H9 (cell line): ENCODE measurements around the gene DUS1L. TPM values are rescaled to one million over a fixed set of nuclear protein-coding genes. Genes with fewer than 3 reads are reported as not detected.

ENCODE experiments used
- DNase-seq: peaks from one replicate; pipeline ENCODE4 v3.0.0-alpha.2; 2017
- H2AFZ ChIP-seq: one replicate; pipeline ENCODE4 v1.6.1; 2013; ENCODE audit warnings: mild to moderate bottlenecking, low read length, control low read depth, moderate library complexity
- H2AK5ac ChIP-seq: 2 replicates; pipeline ENCODE4 v1.6.1; 2013; ENCODE audit warnings: low read length, control low read depth, mixed read lengths; ENCODE audit not compliant: insufficient read length
- H2BK120ac ChIP-seq: one replicate; pipeline ENCODE4 v1.6.1; 2013; ENCODE audit warnings: low read depth, mild to moderate bottlenecking, low read length, control low read depth, inconsistent platforms; ENCODE audit not compliant: poor library complexity, severe bottlenecking
- H2BK12ac ChIP-seq: 2 replicates; pipeline ENCODE4 v1.6.1; 2013; ENCODE audit warnings: low read length, control low read depth, mixed read lengths, low read depth; ENCODE audit not compliant: insufficient read length
- H2BK15ac ChIP-seq: 2 replicates; pipeline ENCODE4 v1.6.1; 2013; ENCODE audit warnings: low read depth, low read length, control low read depth
- H2BK20ac ChIP-seq: one replicate; pipeline ENCODE4 v1.6.1; 2013; ENCODE audit warnings: low read depth, mild to moderate bottlenecking, low read length, control low read depth, inconsistent platforms; ENCODE audit not compliant: poor library complexity, severe bottlenecking
- H2BK5ac ChIP-seq: 2 replicates; pipeline ENCODE4 v1.6.1; 2013; ENCODE audit warnings: low read length, control low read depth, mixed read lengths; ENCODE audit not compliant: insufficient read length
- H3K14ac ChIP-seq: 2 replicates; pipeline ENCODE4 v1.6.1; 2013; ENCODE audit warnings: low read length, control low read depth; ENCODE audit not compliant: insufficient read depth
- H3K18ac ChIP-seq: 2 replicates; pipeline ENCODE4 v1.6.1; 2013; ENCODE audit warnings: low read depth, mild to moderate bottlenecking, mixed read lengths, low read length, control low read depth; ENCODE audit not compliant: insufficient read length
- H3K23ac ChIP-seq: 2 replicates; pipeline ENCODE4 v1.6.1; 2013; ENCODE audit warnings: low read length, control low read depth, mixed read lengths, low read depth; ENCODE audit not compliant: insufficient read length
- H3K23me2 ChIP-seq: 2 replicates; pipeline ENCODE4 v1.6.1; 2013; ENCODE audit warnings: low read depth, mild to moderate bottlenecking, mixed read lengths, low read length, control low read depth; ENCODE audit not compliant: insufficient read length, poor library complexity, severe bottlenecking
- H3K27ac ChIP-seq: 2 replicates; pipeline ENCODE4 v1.5.1; 2013; ENCODE audit warnings: low read length, control low read depth, mixed read lengths, low read depth; ENCODE audit not compliant: insufficient read length
- H3K27me3 ChIP-seq: 2 replicates; pipeline ENCODE4 v1.6.1; 2013; ENCODE audit warnings: low read length, control low read depth, inconsistent platforms; ENCODE audit not compliant: insufficient read depth
- H3K4ac ChIP-seq: 2 replicates; pipeline ENCODE4 v1.6.1; 2013; ENCODE audit warnings: low read depth, mild to moderate bottlenecking, control low read depth, inconsistent platforms, low read length, moderate library complexity
- H3K4me1 ChIP-seq: 2 replicates; pipeline ENCODE4 v1.6.1; 2013; ENCODE audit warnings: low read length, control low read depth, inconsistent platforms; ENCODE audit not compliant: insufficient read depth
- H3K4me2 ChIP-seq: 2 replicates; pipeline ENCODE4 v1.6.1; 2013; ENCODE audit warnings: low read length, control low read depth, mixed read lengths; ENCODE audit not compliant: insufficient read length, insufficient read depth
- H3K56ac ChIP-seq: 2 replicates; pipeline ENCODE4 v1.6.1; 2013; ENCODE audit warnings: low read depth, mild to moderate bottlenecking, mixed read lengths, low read length, control low read depth; ENCODE audit not compliant: insufficient read length
- H3K79me1 ChIP-seq: 2 replicates; pipeline ENCODE4 v1.6.1; 2013; ENCODE audit warnings: low read depth, mild to moderate bottlenecking, moderate library complexity, low read length, control low read depth, inconsistent platforms; ENCODE audit not compliant: insufficient read depth, poor library complexity, severe bottlenecking
- H3K79me2 ChIP-seq: 2 replicates; pipeline ENCODE4 v1.6.1; 2013; ENCODE audit warnings: low read length, control low read depth, inconsistent platforms; ENCODE audit not compliant: insufficient read depth
- H3K9ac ChIP-seq: 2 replicates; pipeline ENCODE4 v1.6.1; 2013; ENCODE audit warnings: low read length, control low read depth, mixed read lengths; ENCODE audit not compliant: insufficient read length; ENCODE audit errors: extremely low read depth
- H3K9me3 ChIP-seq: one replicate; pipeline ENCODE4 v1.6.1; 2013; ENCODE audit warnings: low read depth, low read length, inconsistent platforms; ENCODE audit not compliant: control insufficient read depth
- H3T11ph ChIP-seq: one replicate; pipeline ENCODE4 v1.6.1; 2013; ENCODE audit warnings: mild to moderate bottlenecking, low read length, control low read depth, inconsistent platforms
- H4K20me1 ChIP-seq: one replicate; pipeline ENCODE4 v1.6.1; 2013; ENCODE audit not compliant: control insufficient read depth, insufficient read length, insufficient read depth
- H4K5ac ChIP-seq: 2 replicates; pipeline ENCODE4 v1.6.1; 2013; ENCODE audit warnings: low read depth, mild to moderate bottlenecking, mixed read lengths, low read length, control low read depth; ENCODE audit not compliant: insufficient read length
- H4K8ac ChIP-seq: replicated peaks from 2 replicates; pipeline ENCODE4 v1.6.1; 2013; ENCODE audit warnings: low read length, control low read depth, mixed read lengths, low read depth; ENCODE audit not compliant: insufficient read length
- H4K91ac ChIP-seq: 2 replicates; pipeline ENCODE4 v1.6.1; 2013; ENCODE audit warnings: low read depth, mild to moderate bottlenecking, moderate library complexity, mixed read lengths, low read length, control low read depth; ENCODE audit not compliant: insufficient read length
- H3K27ac Mint-ChIP-seq, 3 experiments: 2 replicates in 2 of 3; 3 replicates in 1 of 3; pipeline ENCODE4 v1.8.0; 2020 to 2021; ENCODE audit warnings: mixed read lengths in 3 of 3, mild to moderate bottlenecking in 1 of 3, moderate library complexity in 1 of 3
- H3K27me3 Mint-ChIP-seq: 2 replicates; pipeline ENCODE4 v1.8.0; 2021; ENCODE audit warnings: low read depth, mild to moderate bottlenecking, moderate library complexity, mixed read lengths
- H3K36me3 Mint-ChIP-seq, 3 experiments: 2 replicates in 2 of 3; 3 replicates in 1 of 3; pipeline ENCODE4 v1.8.0; 2020 to 2021; ENCODE audit warnings: low read depth in 3 of 3, mixed read lengths in 3 of 3; ENCODE audit not compliant: insufficient read depth in 1 of 3
- H3K4me1 Mint-ChIP-seq, 2 experiments: 2 replicates each; pipeline ENCODE4 v1.8.0; 2020; ENCODE audit warnings: mixed read lengths in 2 of 2
- H3K4me3 Mint-ChIP-seq, 2 experiments: 2 replicates in 1 of 2; 3 replicates in 1 of 2; pipeline ENCODE4 v1.8.0; 2020 to 2021; ENCODE audit warnings: mild to moderate bottlenecking in 2 of 2, mixed read lengths in 2 of 2, moderate library complexity in 1 of 2
- H3K9me3 Mint-ChIP-seq, 2 experiments: 2 replicates in 1 of 2; 3 replicates in 1 of 2; pipeline ENCODE4 v1.8.0; 2020; ENCODE audit warnings: mild to moderate bottlenecking in 2 of 2, mixed read lengths in 2 of 2, moderate library complexity in 1 of 2
- CTCF ChIP-seq: fragments of 200-600 bp; sonication (generic); conservative IDR thresholded peaks from 3 replicates; pipeline ENCODE4 v1.8.0; 2021; ENCODE audit warnings: antibody characterized with exemption, mild to moderate bottlenecking
- WGBS: extraction: QIAGEN DNeasy Blood & Tissue Kit; methylation state at CpG from one replicate; pipeline ENCODE4 v1.1.7; 2013; ENCODE audit warnings: missing lambda C conversion rate, low lambda C conversion rate, mixed read lengths; ENCODE audit not compliant: insufficient read length; ENCODE audit errors: extremely low coverage; 5-methylcytosine and 5-hydroxymethylcytosine counted together
- total RNA-seq: library from RNA; stranded (reverse); gene quantifications from 2 replicates; pipeline ENCODE4 v1.2.1, GENCODE V29; 2021

DUS1L gene
- total RNA-seq, 1 experiment from 2014 or later = 103 TPM

- H2BK15ac ChIP-seq = no peak within 1 kb of the TSS
- Mint-ChIP-seq H3K27ac (peak within 1 kb of the TSS in 2 of 3 experiments; percentile 86 to 91; a peak in 3 of 7 replicates), H3K4me3 (peak within 1 kb of the TSS; percentile 74 to 83), H3K36me3 (peaks cover 8 to 16% (median 12%) of the 10 kb centered on the region in 3 experiments; a peak in 6 of 7 replicates), H3K9me3 (no peaks in the 10 kb centered on the region; a peak in 2 of 5 replicates), H3K27me3 (peaks cover 14% of the 10 kb centered on the region), H3K4me1 (peaks cover 17 to 33% of the 10 kb centered on the region in 2 experiments)
- no peak within 1 kb of the TSS for H3T11ph ChIP-seq
- no peak within 1 kb of the TSS for H3K4ac ChIP-seq
- no peaks in the 10 kb centered on the region; the same call in 1 of the 2 replicates for H3K27me3 ChIP-seq
- no peaks in the 10 kb centered on the region for H3K79me2 ChIP-seq
- H3K56ac ChIP-seq = no peak within 1 kb of the TSS
- peaks cover 4% of the 10 kb centered on the region for H3K23me2 ChIP-seq
- peak within 1 kb of the TSS; percentile 48 for H3K18ac ChIP-seq
- H3K4me2 ChIP-seq = peak within 1 kb of the TSS; percentile 37
- H3K9ac ChIP-seq = no peak within 1 kb of the TSS
- H3K4me1 ChIP-seq = no peaks in the 10 kb centered on the region
- no peak within 1 kb of the TSS for H2BK120ac ChIP-seq
- no peak within 1 kb of the TSS for H2AK5ac ChIP-seq
- H3K9me3 ChIP-seq = no peaks in the 10 kb centered on the region
- peak; percentile 100 for DNase-seq
- H3K27ac ChIP-seq = no peak within 1 kb of the TSS
- no peak within 1 kb of the TSS for H3K23ac ChIP-seq
- WGBS = no CpG with 5 or more reads among the region's 92 CpGs
- H4K91ac ChIP-seq = no peak within 1 kb of the TSS
- no peak within 1 kb of the TSS for H2AFZ ChIP-seq
- peak; percentile 89 for TF ChIP-seq CTCF
- H2BK12ac ChIP-seq = no peak within 1 kb of the TSS
- H4K20me1 ChIP-seq = no peaks in the 10 kb centered on the region
- no peak within 1 kb of the TSS for H3K14ac ChIP-seq
- H2BK5ac ChIP-seq = no peak within 1 kb of the TSS
- H4K5ac ChIP-seq = no peak within 1 kb of the TSS
- H2BK20ac ChIP-seq = no peak within 1 kb of the TSS
- no peak within 1 kb of the TSS for H4K8ac ChIP-seq
- H3K79me1 ChIP-seq = no peaks in the 10 kb centered on the region
Observed at GRCh38 chr17:82037092-82037888, 28.3 kb downstream of the DUS1L start, which contains the start of gene DCXR. Gene DCXR (minus strand): TSS chr17:82037697. CDS start chr17:82037682, 15 bp downstream.
